Measurements from ENCODE around the gene LTB4R2. TPM values are rescaled to one million over a fixed set of nuclear protein-coding genes. Genes with fewer than 3 reads are reported as not detected.

The LTB4R2 gene
- total RNA-seq, 4 donors from 2014 or later, result 4.4 to 81.5 (median 7.1) TPM

GRCh38 chr14:24281636-24282035, 28.3 kb upstream of the LTB4R2 start:
- Histone ChIP-seq H3K4me3 (no peak overlapping the region), H3K9me3 (no peaks in the 10 kb centered on the region), H3K27ac (no peak overlapping the region), H3K27me3 (no peaks in the 10 kb centered on the region), H3K36me3 (no peaks in the 10 kb centered on the region), H3K4me1 (no peaks in the 10 kb centered on the region)
- 79 to 92% methylated on average over 2 to 7 of the region's 7 CpGs for WGBS, 2 donors (ENCODE audit: low coverage in 1 of 2)
- DNase-seq, result no peak
- TF ChIP-seq POLR2A (IDR thresholded peaks at IDR 0.05), result no peak
- no peak for TF ChIP-seq CTCF (IDR thresholded peaks at IDR 0.05)
- no peak for TF ChIP-seq POLR2AphosphoS5 (IDR thresholded peaks at IDR 0.05)
- intact Hi-C loops (cut with DNase I; ENCODE audit: low total_unique reads), result no loop called here
- in situ Hi-C loops (cut with MboI; ENCODE audit: low pct_ligation_motif_present in 1 of 4, low pct_unique_long_range_greater_than_20kb in 1 of 4, low sequenced_read_pairs in 3 of 4), result no loop called here

- Histone ChIP-seq H3K4me3 (no peak overlapping the region), H3K27me3 (no peaks in the 10 kb centered on the region), H3K4me1 (no peaks in the 10 kb centered on the region), H3K36me3 (no peaks in the 10 kb centered on the region), H3K9me3 (no peaks in the 10 kb centered on the region), H3K27ac (no peak overlapping the region)
- intact Hi-C loops (cut with DNase I; ENCODE audit: low total_unique reads), result no loop called here
- 94% methylated on average over 3 of the region's 3 CpGs; no CpG with 5 or more reads in 1 of the 2 donors for WGBS, 2 donors (ENCODE audit: low coverage in 1 of 2)
- TF ChIP-seq POLR2A (IDR thresholded peaks at IDR 0.05) (no peak), EP300 (IDR thresholded peaks at IDR 0.05; ENCODE audit: low read depth) (no peak), POLR2AphosphoS5 (IDR thresholded peaks at IDR 0.05) (no peak), CTCF (IDR thresholded peaks at IDR 0.05) (no peak)
- in situ Hi-C loops (cut with MboI; ENCODE audit: low pct_ligation_motif_present in 1 of 4, low pct_unique_long_range_greater_than_20kb in 1 of 4, low sequenced_read_pairs in 3 of 4), result no loop called here
- no peak for DNase-seq
Measured at GRCh38 chr14:24282736-24283135, 27.2 kb upstream of the LTB4R2 start.

- in situ Hi-C loops (cut with MboI; ENCODE audit: low pct_ligation_motif_present in 1 of 4, low pct_unique_long_range_greater_than_20kb in 1 of 4, low sequenced_read_pairs in 3 of 4), result no loop called here
- Histone ChIP-seq H3K4me1 (no peaks in the 10 kb centered on the region), H3K36me3 (no peaks in the 10 kb centered on the region), H3K27ac (no peak overlapping the region), H3K4me3 (no peak overlapping the region), H3K9me3 (no peaks in the 10 kb centered on the region), H3K27me3 (no peaks in the 10 kb centered on the region)
- TF ChIP-seq POLR2A (IDR thresholded peaks at IDR 0.05), result no peak
- TF ChIP-seq EP300 (IDR thresholded peaks at IDR 0.05; ENCODE audit: low read depth), result no peak
- no peak for TF ChIP-seq CTCF (IDR thresholded peaks at IDR 0.05)
- no peak for TF ChIP-seq POLR2AphosphoS5 (IDR thresholded peaks at IDR 0.05)
- intact Hi-C loops (cut with DNase I; ENCODE audit: low total_unique reads), result no loop called here
- WGBS, 2 donors (ENCODE audit: low coverage in 1 of 2), result 91% methylated on average over 5 of the region's 5 CpGs; no CpG with 5 or more reads in 1 of the 2 donors
- no peak for DNase-seq
Measured at GRCh38 chr14:24283796-24284460, 26.0 kb upstream of the LTB4R2 start.

- 83 to 100% methylated on average over 1 to 11 of the region's 11 CpGs for WGBS, 2 donors (ENCODE audit: low coverage in 1 of 2)
- in situ Hi-C loops (cut with MboI; ENCODE audit: low pct_ligation_motif_present in 1 of 4, low pct_unique_long_range_greater_than_20kb in 1 of 4, low sequenced_read_pairs in 3 of 4), result no loop called here
- H3K9me3 ChIP-seq, result no peaks in the 10 kb centered on the region
- peaks cover 0 to 2% (median 0%) of the 10 kb centered on the region in 4 donors for H3K36me3 ChIP-seq
- H3K4me1 ChIP-seq, result no peaks in the 10 kb centered on the region
- TF ChIP-seq CTCF (IDR thresholded peaks at IDR 0.05) (no peak), POLR2AphosphoS5 (IDR thresholded peaks at IDR 0.05) (no peak), EP300 (IDR thresholded peaks at IDR 0.05; ENCODE audit: low read depth) (no peak)
- no peaks in the 10 kb centered on the region for H3K27me3 ChIP-seq
- intact Hi-C loops (cut with DNase I; ENCODE audit: low total_unique reads), result no loop called here
- DNase-seq, result no peak
- no peak overlapping the region for H3K27ac ChIP-seq
- H3K4me3 ChIP-seq, result no peak overlapping the region
Measured at GRCh38 chr14:24284501-24285035, 25.4 kb upstream of the LTB4R2 start.
